Neural cell (in vitro differentiated cells): ENCODE results near the gene N4BP3. TPM values are rescaled to one million over a fixed set of nuclear protein-coding genes. Genes with fewer than 3 reads are reported as not detected.

Source experiments
- H2AFZ ChIP-seq: fragments of 200-600, 300-800 bp; sonication (generic), shearing (Covaris generic); 2 replicates; pipeline ENCODE4 v1.6.0; 2014; ENCODE audit warnings: low read depth, mild to moderate bottlenecking, antibody characterized with exemption, low read length, moderate library complexity
- H3F3A ChIP-seq: fragments of 200-600 bp; shearing (Covaris generic); 2 replicates; pipeline ENCODE4 v1.6.1; 2016; ENCODE audit warnings: mild to moderate bottlenecking, moderate library complexity, mixed read lengths, antibody characterized with exemption, low read length; ENCODE audit not compliant: insufficient read depth, poor library complexity, severe bottlenecking
- H3K27ac ChIP-seq: fragments of 200-600, 300-800 bp; sonication (generic), shearing (Covaris generic); 2 replicates; pipeline ENCODE4 v1.5.1; 2014; ENCODE audit warnings: mild to moderate bottlenecking, low read length, moderate library complexity
- H3K27me3 ChIP-seq: fragments of 300-800, 200-600 bp; sonication (generic), shearing (Covaris generic); 2 replicates; pipeline ENCODE4 v1.6.0; 2014; ENCODE audit warnings: mild to moderate bottlenecking, low read depth, low read length, moderate library complexity; ENCODE audit not compliant: insufficient read depth
- H3K36me3 ChIP-seq: fragments of 300-800, 200-600 bp; sonication (generic), shearing (Covaris generic); 2 replicates; pipeline ENCODE4 v1.5.1; 2014; ENCODE audit warnings: mild to moderate bottlenecking, antibody characterized with exemption, low read length, moderate library complexity; ENCODE audit not compliant: insufficient read depth
- H3K4me2 ChIP-seq: fragments of 300-800, 200-600 bp; sonication (generic), shearing (Covaris generic); 2 replicates; pipeline ENCODE4 v1.6.0; 2014; ENCODE audit warnings: mild to moderate bottlenecking, low read length
- H3K4me3 ChIP-seq: fragments of 300-800, 200-600 bp; sonication (generic), shearing (Covaris generic); 2 replicates; pipeline ENCODE4 v1.5.1; 2014; ENCODE audit warnings: mild to moderate bottlenecking, low read length, moderate library complexity
- H3K79me2 ChIP-seq: fragments of 200-600 bp; shearing (Covaris generic); replicated peaks from 2 replicates; pipeline ENCODE4 v1.6.0; 2014; ENCODE audit warnings: mild to moderate bottlenecking, low read length, moderate library complexity; ENCODE audit not compliant: insufficient read depth
- H3K9ac ChIP-seq: fragments of 300-800, 200-600 bp; sonication (generic), shearing (Covaris generic); 2 replicates; pipeline ENCODE4 v1.6.1; 2016; ENCODE audit warnings: mild to moderate bottlenecking, low read length, mixed read lengths
- H3K9me2 ChIP-seq: fragments of 200-600 bp; shearing (Covaris generic); 2 replicates; pipeline ENCODE4 v1.6.1; 2016; ENCODE audit warnings: mild to moderate bottlenecking, low read length, mixed read lengths; ENCODE audit not compliant: insufficient read depth
- H3K9me3 ChIP-seq: fragments of 200-600, 300-800 bp; sonication (generic), shearing (Covaris generic); 2 replicates; pipeline ENCODE4 v1.6.1; 2016; ENCODE audit warnings: mild to moderate bottlenecking, mixed run types, low read length, moderate library complexity, mixed read lengths
- H4K20me1 ChIP-seq: fragments of 200-600 bp; shearing (Covaris generic); 2 replicates; pipeline ENCODE4 v1.6.1; 2016; ENCODE audit warnings: mild to moderate bottlenecking, mixed run types; ENCODE audit not compliant: insufficient read depth
- EP300 ChIP-seq: fragments of 450-650 bp; conservative IDR thresholded peaks from 2 replicates; pipeline ENCODE4 v1.6.1; 2014; ENCODE audit warnings: antibody characterized with exemption, mild to moderate bottlenecking, moderate library complexity; ENCODE audit not compliant: poor library complexity, severe bottlenecking
- EZH2 ChIP-seq: fragments of 200-600, 300-800 bp; shearing (Covaris generic), sonication (generic); IDR thresholded peaks from 2 replicates; pipeline ENCODE4 v1.6.1; 2014; ENCODE audit warnings: antibody characterized with exemption, low read length, borderline replicate concordance, mild to moderate bottlenecking; ENCODE audit not compliant: insufficient read depth, poor library complexity, severe bottlenecking
- MXI1 ChIP-seq: fragments of 450-650 bp; conservative IDR thresholded peaks from 2 replicates; pipeline ENCODE4 v1.6.1; 2014; ENCODE audit warnings: antibody characterized with exemption, mild to moderate bottlenecking; ENCODE audit not compliant: poor library complexity, severe bottlenecking
- POLR2AphosphoS5 ChIP-seq: IDR thresholded peaks from 2 replicates; pipeline ENCODE4 v1.6.1; 2012
- RAD21 ChIP-seq: fragments of 450-650 bp; conservative IDR thresholded peaks from 2 replicates; pipeline ENCODE4 v1.6.1; 2014; ENCODE audit warnings: antibody characterized with exemption, mild to moderate bottlenecking, moderate library complexity
- REST ChIP-seq: IDR thresholded peaks from 2 replicates; pipeline ENCODE4 v1.6.1; 2012; ENCODE audit warnings: borderline replicate concordance
- SMC3 ChIP-seq: fragments of 450-650 bp; conservative IDR thresholded peaks from 2 replicates; pipeline ENCODE4 v1.6.1; 2014; ENCODE audit warnings: antibody characterized with exemption, mild to moderate bottlenecking, moderate library complexity; ENCODE audit not compliant: poor library complexity
- TAF1 ChIP-seq: IDR thresholded peaks from 2 replicates; pipeline ENCODE4 v1.6.1; 2012; ENCODE audit warnings: low read depth
- polyA plus RNA-seq: library from polyadenylated mRNA; depleted of rRNA; stranded (reverse); fragments of >200 nt; gene quantifications from 2 replicates; pipeline ENCODE4 v1.2.3, GENCODE V29; 2014
- TF ChIP-seq, protein P1 (sequence below): fragments of 450-650 bp; IDR thresholded peaks from 2 replicates; pipeline ENCODE4 v1.5.1; 2014; ENCODE audit warnings: antibody characterized with exemption, mild to moderate bottlenecking, moderate library complexity; ENCODE audit not compliant: poor library complexity, severe bottlenecking

Gene N4BP3
- polyA plus RNA-seq, 1 donor from 2014 or later: 4.6 TPM

DNA sequence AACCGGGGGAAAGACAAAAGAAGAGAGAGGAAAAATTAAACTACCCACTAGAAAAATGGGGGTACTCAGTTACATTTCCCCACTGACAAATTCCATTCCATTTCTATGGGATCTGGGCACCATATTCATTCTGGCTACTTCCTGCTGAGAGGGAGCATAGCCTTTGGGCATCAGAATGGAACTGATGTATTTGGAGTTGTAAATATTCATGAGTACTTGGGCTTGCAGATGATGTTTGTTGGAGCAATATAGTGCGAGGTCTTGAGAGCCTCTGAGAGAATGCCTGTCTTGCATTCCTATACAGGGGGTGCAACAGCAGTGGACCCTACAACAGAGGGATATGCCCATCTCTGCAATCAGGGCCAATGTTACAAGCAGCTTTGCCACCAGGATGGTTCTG, 57.1 kb downstream of the N4BP3 start:
- H3K4me2 ChIP-seq: no peak overlapping the region
- H4K20me1 ChIP-seq: no peaks in the 10 kb centered on the region
- H3K36me3 ChIP-seq: no peaks in the 10 kb centered on the region
- no peaks in the 10 kb centered on the region for H3K9me3 ChIP-seq
- no peak overlapping the region for H3K9ac ChIP-seq
- H3K27ac ChIP-seq: no peak overlapping the region
- TF ChIP-seq REST (no peak), RAD21 (no peak), TAF1 (no peak), EZH2 (no peak), EP300 (no peak), POLR2AphosphoS5 (no peak), MXI1 (no peak), SMC3 (no peak)
- TF ChIP-seq, protein P1, sequence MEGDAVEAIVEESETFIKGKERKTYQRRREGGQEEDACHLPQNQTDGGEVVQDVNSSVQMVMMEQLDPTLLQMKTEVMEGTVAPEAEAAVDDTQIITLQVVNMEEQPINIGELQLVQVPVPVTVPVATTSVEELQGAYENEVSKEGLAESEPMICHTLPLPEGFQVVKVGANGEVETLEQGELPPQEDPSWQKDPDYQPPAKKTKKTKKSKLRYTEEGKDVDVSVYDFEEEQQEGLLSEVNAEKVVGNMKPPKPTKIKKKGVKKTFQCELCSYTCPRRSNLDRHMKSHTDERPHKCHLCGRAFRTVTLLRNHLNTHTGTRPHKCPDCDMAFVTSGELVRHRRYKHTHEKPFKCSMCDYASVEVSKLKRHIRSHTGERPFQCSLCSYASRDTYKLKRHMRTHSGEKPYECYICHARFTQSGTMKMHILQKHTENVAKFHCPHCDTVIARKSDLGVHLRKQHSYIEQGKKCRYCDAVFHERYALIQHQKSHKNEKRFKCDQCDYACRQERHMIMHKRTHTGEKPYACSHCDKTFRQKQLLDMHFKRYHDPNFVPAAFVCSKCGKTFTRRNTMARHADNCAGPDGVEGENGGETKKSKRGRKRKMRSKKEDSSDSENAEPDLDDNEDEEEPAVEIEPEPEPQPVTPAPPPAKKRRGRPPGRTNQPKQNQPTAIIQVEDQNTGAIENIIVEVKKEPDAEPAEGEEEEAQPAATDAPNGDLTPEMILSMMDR: no peak
- no peak overlapping the region for H2AFZ ChIP-seq
- H3F3A ChIP-seq: no peaks in the 10 kb centered on the region
- H3K27me3 ChIP-seq: no peaks in the 10 kb centered on the region
- H3K79me2 ChIP-seq: no peaks in the 10 kb centered on the region
- H3K4me3 ChIP-seq: no peak overlapping the region
- H3K9me2 ChIP-seq: no peaks in the 10 kb centered on the region

DNA sequence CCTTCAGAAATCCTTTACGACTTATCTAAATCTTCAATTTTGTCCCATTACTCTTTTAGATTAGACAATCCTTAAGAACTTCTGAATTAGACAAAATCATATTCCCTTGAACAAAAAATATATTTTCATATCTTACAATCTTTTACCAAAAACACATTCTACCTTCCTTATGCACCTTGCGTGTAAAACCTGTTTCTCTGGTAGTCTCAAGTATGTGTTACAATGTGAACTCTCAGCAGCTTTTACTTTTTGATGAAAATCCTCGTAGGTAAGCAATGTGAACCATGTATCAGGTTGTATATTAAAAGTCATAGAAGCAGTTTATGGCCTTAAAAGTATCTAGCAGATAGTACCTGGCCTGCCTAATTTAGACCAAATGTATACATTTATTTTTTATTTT, 61.1 kb downstream of the N4BP3 start:
- Histone ChIP-seq H3K9me3 (no peaks in the 10 kb centered on the region), H3K4me3 (no peak overlapping the region), H3K9ac (no peak overlapping the region), H3K9me2 (no peaks in the 10 kb centered on the region), H2AFZ (no peak overlapping the region), H4K20me1 (no peaks in the 10 kb centered on the region), H3K36me3 (no peaks in the 10 kb centered on the region), H3K79me2 (no peaks in the 10 kb centered on the region), H3K27me3 (no peaks in the 10 kb centered on the region), H3K4me2 (no peak overlapping the region), H3K27ac (no peak overlapping the region), H3F3A (no peaks in the 10 kb centered on the region)
- no peak for TF ChIP-seq EZH2
- no peak for TF ChIP-seq MXI1

Other genes starting within 250 kb of the N4BP3 start
- gene PROP1, start 117.3 kb upstream of the N4BP3 start, polyA plus RNA-seq: not detected in 2 replicates
- gene RMND5B, start 17.5 kb downstream of the N4BP3 start, polyA plus RNA-seq: 37.3 and 48.2 TPM in 2 replicates
- 318 and 332 TPM in 2 replicates for gene NHP2, start 40.4 kb downstream of the N4BP3 start, polyA plus RNA-seq
- not detected in 2 replicates for gene GMCL2, start 73.8 kb downstream of the N4BP3 start, polyA plus RNA-seq
- gene HNRNPAB, start 91.0 kb downstream of the N4BP3 start, polyA plus RNA-seq: 129 and 130 TPM in 2 replicates
- gene PHYKPL, start 119.3 kb downstream of the N4BP3 start, polyA plus RNA-seq: 16.9 and 19.5 TPM in 2 replicates